HG03460 (cell line): ENCODE results near the gene KCNQ1.

Experiments used
- ATAC-seq: cut with Tn5 transposase; IDR thresholded peaks from one replicate; pipeline ENCODE4 v1.9.1; 2021; ENCODE audit not compliant: unreplicated experiment

KCNQ1 gene

DNA sequence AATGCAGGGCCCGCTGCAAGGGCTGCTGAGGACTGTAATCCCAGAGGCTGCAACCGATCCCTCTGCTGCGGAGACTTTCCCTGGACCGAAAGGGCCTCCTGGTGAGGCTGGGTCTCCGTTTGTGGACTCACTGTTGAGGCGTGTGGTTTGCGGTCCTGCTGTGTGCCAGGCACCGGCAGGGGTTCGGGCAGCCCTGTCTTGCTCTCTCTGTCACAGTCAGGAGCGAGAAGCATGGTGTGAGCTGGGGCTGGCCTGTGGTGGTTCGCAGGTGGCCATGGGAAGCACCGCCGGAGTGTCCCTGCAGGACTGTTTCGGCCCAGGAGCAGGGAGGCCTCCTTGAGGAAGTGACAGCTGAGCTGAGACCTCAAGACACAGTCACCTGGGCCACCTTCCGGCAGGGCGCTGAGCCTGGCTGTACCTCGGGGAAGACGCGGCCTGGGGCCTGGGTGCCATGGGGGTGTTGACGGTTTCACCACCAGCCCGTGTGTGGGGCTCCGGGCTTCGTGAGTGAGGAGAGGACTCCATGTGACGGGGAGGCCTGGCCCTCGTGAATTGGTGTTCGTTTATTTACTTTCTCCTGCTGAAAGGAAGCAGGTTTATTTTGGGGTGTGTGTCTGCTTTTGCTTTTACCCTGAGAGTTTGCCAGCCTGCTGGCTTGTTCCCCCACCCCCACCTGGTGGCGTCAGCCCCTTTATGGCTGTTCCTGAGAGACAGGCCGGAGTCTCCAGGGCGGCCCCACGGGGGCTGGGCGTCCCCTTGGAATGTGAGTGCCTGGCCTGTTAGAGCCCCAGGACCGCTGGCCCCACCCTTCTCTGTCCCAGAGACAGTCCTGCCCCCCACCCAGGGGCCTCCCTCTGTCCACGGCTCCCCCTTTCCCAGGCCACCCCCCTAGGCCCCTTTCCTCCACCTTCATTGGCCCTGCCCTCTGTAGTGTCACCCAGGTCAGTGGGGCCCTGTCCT is 132.5 kb downstream of the KCNQ1 start:
- no peak for ATAC-seq

DNA sequence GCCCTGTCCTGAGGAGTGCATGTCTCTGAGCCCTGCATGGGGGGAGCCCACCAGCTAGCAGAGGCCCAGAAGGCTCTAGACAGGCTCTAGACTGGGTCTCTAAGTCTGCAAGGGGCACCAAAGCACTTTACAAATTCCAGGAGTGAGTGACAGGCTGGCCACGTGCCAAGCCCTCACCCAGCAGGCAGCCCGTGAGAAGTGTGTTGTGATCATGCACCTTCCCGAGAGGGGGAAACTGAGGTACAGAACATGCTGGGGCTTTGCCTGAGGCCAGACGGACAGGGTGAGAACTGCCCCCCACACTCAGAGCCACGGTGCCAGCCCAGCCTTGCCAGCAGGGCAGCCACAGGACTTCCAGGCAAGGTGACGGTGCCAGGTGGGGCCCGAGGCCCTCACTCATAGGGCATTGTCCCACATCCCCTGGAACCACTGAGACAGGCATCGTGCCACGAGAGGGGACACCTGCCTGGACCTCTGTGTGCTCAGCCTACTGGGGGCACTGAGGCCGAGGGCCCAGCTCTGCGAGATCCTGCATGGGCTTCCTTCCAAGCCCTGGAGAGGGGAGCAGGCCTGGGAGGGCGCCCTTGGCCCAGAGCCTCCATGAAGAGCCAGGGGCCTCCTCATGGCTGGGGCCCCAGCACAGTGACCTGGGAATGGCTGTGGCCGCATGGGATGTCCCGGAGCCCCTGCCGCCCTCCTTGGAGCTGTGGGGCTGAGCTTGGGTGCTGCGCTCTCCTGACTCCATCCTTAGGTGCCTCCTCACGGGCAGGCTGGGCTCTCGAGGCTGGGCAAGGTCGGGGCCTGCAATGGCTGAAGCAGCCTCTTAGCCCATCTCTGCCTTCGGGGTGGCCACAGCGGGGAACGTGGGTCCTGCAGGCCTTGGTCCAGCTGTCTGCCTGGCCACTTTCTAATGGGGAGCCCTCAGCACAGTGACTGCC is 133.5 kb downstream of the KCNQ1 start:
- ATAC-seq, result no peak

DNA sequence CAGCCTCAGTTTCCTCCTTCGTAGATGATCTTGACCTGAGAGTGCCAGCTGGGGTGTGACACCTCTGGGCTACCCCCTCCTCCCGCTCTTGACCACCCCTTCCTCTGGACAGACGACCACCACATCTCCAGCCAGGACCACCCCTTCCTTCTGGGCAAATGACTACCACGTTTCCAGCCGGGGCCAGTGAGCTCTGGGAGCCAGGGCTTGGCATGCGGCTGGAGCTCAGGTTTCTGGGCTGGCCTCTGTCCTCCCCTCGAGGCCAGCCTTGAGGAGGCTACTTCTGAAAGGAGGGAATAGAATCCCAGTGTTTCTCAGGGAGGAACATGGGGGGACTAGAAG is 134.1 kb downstream of the KCNQ1 start:
- no peak for ATAC-seq

DNA sequence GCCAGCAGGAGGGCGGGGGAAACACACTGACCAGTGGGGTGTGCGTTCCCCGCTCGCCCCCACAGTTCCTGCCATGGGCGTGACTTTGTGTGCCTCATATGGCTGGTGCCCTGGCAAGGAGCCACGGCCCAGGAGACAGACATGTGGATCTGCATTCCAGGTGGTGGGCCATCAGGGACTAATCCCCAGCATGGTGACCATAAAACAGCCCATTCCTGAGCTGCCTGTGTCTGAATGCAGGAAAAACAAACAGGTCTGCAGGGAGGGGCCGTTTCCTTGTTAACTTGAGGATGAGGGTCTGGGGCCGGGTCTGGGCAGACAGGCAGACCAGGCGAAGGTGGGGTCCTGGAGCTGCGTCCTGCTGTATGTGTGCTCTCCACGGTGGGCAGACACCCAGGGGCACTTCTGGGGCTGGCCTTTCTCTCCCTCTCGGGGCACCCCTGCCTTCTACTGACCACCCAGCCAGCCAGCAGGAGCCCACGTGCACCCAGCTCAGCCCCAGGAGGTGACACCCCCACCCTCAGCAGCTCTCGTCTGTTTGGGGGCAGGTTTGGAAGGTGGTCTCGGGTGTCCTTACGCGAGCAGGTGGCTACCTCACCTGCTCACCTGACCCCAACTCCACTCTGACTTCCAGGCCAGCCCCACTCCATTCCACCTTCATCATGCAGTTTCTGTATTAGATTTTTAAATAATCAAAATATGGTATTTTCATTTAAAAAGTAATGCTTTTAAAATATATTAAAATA is 134.7 kb downstream of the KCNQ1 start:
- no peak for ATAC-seq

DNA sequence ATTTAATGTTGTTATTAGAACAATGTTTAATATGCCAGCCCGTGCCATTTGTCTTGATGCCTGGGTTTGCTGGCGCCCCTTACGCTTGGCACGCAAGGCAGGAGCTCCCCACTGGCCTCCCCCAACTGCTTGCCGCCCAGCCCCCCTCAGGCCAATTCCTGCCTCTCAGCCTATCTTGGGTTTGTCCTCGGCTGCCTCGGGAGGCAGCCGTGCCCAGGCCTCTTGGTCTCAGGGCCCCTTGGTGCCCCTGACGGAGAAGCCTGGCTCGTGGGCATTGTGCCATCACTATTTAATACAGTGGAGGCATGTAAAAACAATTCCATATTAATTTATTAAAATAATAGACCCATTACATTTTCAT is 135.2 kb downstream of the KCNQ1 start:
- no peak for ATAC-seq

DNA sequence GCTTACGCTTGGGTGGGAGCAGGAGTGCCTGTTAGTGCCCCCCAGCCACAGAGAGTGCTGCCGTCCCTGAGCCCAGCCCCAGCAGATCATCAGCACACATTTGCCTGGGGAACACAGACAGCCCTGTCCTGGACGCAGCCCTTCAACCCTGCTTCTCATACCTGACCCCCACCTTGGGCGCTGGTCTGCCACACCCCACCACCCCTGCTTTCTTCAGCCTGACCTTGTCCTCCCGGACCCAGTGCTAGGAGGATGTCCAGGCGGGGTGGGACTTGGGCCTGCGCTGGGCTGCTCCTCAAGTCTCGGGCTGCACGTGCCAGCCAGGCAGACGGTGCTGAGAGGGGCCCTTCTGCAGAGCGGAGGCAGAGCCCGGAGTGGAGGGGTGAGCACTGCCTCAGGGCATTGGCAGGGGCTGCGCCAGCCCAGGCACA is 135.8 kb downstream of the KCNQ1 start:
- no peak for ATAC-seq

DNA sequence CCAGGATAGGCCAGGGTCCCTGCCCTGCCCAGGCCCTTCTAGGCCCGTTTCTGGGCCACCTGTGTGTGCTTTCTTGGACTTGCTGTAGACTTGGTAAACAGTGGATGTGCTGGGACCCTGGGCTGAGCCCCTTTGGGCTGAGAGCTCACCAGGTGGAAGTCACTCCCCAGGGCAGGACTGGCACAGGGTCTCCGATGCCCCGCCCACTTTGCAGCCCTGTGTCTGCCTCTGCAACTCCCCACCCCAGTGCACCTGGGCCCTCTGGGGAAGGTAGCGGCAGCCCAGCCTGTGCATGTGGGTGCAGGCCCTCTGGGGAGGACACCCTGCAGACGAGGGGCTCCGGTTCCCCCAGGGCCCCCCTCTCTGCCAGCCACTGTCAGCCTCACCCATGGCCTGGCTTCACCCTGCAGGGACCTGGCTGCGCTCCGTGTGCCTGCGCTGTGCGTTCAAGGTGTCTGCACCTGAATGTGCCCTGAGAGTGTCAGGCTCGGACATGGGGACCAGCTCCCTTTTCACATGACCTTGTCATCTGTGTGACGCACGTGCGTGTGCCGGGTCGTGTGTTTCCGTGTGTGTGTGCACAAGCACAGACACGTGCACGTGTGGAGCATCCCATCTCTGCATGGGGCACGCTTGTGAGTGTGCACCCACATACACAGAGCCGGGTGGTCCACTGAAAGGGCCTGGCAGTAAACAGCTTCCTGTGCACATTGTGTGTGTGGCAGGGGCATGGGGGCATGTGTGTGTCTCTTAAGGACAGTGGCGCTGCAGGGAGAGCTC is 136.5 kb downstream of the KCNQ1 start:
- ATAC-seq, result no peak

DNA sequence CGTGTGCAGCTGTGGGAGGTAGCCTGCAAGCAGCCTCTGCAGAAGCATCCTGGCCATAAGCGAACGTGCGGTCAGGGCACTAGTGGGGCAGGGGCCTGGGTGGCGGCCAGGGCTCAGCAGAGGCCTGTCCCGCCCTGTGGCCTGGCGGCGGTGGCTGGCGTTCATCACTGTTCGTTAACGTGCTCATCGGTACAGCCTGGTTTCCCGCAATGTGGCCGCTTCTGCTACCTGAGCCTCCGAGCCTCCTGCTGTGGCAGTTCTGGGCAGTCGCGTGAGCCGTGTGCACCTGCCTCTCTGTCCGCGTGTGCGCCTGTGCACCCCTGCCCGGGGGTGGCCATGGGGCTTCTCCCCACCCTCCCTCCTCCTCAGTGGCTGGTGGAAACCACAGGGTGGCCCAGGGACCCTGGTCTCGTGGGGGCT is 137.1 kb downstream of the KCNQ1 start:
- ATAC-seq, result no peak

DNA sequence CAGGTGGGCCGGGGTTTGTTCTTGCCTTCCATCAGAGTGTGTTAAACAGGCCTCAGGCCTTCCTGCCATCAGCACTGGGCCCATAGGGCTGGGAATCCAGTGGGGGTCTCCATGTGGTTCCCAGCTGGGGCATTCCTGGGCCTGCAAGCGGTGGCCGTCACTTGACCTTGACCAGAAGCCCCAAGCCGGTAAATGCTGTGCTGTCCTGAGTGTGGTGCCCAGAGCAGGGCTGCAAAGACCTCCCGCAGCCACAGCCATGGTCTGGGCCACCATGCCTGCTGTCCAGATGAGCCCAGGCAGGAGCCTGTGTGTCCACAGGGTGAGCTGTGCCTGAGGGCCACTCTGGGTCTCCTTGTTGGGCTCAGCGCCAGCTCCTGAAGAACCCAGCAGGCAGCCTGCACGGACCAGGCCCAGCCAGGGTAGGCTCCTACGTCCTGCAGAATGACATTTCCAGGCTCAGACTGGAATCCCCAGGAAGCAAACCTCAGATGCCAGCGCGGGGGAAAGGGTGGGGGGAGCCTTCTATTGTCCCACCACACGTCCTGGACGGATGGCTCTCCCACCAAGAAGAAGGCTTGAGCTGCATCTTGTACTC is 137.6 kb downstream of the KCNQ1 start:
- ATAC-seq, result no peak

DNA sequence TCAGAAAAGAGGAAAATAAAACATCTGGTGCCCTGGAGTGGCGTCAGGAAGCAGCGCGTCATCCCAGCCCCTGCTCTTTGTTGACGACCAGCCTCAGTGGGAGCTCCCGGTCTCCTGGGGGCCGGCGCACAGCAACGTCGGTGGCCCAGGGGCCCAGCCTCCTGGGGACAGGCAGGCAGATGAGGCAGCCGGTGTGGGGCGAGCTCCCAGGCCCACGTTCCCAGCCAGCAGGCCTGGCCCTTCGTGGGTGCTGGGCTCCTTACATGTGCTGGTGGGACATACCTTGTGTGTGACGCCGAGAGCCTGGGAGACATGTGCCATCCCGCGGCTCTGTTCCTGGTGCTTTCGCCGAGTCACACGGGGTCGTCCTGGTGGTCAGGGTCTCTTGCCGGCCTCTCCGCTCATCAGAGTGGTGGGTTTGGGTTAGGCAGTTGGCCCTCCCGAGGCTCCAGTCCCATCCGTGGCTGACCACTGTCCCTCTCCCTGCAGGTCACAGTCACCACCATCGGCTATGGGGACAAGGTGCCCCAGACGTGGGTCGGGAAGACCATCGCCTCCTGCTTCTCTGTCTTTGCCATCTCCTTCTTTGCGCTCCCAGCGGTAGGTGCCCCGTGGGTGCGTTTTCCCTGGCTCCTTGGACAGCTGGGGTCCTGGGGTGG is 138.3 kb downstream of the KCNQ1 start:
- ATAC-seq, result no peak

DNA sequence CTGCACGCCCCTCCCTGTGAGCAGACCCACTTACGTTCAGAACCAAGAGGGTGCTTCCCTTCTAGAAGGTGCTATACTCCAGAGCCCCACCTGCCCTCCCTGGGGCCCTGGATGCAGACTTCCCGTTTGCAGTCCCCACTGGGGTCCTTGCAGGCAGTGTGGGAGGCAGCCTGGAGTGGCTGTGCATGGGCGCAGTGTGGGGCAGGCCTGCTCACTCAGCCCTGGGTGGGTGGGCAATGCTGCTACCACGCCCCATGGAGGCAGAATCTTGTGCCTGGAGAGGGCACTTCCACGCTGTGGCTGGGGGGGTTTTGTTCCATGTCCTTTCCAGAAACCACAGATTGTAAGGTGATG is 138.8 kb downstream of the KCNQ1 start:
- no peak for ATAC-seq

DNA sequence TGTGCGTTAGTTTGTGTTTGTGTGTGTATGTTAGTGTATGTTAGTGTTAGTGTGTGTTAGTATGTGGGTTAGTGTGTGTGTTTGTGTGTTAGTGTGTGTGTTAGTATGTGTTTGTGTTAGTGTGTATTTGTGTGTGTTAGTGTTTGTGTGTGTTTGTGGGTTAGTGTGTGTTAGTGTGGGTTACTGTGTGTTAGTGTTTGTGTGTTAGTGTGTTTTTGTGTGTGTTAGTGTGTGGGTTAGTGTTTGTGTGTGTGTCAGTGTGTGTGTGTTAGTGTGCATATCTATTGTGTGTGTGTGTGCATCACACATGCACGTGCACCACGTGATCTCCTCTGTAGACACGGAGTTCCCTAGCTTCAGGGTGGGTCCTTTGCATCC is 139.6 kb downstream of the KCNQ1 start:
- no peak for ATAC-seq

DNA sequence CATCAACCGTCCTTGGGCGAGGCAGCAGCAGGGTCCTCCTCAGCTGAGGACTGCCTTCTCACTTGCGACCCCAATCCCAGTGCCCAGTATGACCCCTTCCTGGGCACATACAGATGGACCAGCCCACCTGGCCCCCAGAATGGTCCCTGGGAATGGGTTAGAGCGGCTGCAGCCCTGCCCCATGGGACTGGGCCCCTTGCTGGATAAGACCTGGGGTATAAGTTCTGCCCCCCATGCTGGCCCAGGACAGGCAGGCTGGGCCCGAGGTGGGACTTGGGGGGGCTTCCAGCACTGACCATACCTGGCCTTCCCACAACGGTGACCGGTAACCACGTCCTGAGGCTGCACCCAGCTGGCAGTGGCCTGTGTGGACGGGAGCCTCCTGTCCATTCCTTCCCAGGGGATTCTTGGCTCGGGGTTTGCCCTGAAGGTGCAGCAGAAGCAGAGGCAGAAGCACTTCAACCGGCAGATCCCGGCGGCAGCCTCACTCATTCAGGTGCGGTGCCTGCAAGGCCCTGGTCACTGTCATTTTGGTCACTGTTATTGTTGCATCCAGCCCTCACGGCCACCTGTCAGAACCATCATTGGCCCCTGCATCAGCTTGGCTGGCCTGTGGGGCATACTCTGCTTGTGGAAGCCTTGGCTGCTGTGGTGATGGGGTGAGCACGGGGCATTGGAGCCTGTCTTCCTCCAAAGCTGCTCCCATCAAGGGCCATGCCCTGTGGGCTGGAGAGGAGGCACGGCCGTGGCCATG is 140.2 kb downstream of the KCNQ1 start:
- ATAC-seq, result no peak

DNA sequence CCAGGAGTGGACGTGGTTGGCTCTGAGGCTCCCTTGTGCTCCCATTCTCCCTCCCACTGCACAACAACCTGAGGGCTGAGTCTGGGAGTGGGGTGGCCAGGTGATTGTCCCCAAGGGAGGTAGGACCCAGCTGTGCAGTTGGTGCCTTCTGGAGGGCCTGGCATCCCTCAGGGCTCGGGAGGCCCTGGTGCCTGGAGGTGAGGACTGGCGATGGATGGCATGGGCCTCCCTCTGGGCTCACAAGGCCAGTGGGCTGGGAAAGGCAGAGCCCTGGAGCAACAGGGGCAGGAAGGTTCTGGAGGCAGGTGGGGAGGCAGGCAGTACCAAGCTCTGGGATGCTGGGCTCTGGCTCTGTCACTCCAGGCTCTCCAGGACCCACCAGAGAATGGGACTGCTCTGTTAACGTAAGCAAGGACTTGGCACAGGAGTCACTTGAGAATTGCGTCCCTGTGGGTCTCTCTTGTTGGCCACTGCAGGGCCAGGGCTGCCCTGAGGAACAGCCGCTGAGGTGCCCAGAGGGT is 140.8 kb downstream of the KCNQ1 start:
- no peak for ATAC-seq

DNA sequence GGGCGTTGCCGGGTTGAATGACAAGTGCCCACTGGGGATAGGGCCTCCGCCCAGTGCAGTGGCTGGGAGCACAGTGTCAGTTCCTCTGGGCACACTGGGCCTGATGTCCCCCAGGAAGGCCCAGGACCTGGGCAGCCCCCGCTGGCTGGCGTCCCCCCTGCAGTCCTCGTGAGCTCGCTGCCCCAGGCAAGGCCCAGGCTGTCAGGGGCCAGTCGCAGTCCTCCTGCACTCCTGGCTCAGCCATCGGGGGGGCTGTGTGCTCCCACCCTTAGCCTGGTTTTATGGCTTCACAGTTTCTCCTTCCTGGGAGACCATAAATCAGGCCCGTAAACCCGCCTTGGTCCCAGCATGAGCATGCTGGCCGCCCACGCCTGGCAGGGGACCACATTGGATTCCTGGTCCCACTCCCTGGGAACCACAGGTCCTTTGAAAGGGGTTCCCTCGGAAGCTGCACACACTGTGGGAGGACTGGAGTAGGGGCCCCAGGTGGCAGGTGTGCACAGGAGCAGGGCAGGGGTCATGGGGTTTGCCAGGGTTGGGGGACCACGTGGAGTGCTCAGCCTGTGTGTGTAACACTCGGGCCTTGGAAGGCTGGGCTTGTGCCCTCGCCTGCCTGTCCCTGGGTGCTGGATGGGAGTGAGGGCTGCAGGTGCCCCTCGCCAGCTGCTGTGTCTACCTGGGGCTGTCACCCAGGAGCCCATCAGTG is 141.4 kb downstream of the KCNQ1 start:
- no peak for ATAC-seq

DNA sequence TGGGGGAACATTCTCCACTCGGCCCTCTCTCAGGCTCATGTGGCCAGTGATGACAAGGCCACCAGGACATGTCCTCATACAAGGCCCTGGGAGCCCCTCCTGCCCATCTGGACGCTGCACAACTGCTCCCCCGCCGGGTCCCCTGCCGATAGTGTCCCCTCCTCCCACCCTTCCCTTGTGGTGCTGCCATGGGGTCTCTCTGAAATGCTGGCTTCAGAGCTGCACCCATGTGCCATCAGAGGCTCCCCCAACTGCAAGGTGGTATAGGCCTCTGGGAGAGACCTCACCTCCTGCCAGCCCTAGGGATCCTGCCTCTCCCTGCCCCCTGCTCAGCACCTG is 142.0 kb downstream of the KCNQ1 start:
- ATAC-seq, result no peak

DNA sequence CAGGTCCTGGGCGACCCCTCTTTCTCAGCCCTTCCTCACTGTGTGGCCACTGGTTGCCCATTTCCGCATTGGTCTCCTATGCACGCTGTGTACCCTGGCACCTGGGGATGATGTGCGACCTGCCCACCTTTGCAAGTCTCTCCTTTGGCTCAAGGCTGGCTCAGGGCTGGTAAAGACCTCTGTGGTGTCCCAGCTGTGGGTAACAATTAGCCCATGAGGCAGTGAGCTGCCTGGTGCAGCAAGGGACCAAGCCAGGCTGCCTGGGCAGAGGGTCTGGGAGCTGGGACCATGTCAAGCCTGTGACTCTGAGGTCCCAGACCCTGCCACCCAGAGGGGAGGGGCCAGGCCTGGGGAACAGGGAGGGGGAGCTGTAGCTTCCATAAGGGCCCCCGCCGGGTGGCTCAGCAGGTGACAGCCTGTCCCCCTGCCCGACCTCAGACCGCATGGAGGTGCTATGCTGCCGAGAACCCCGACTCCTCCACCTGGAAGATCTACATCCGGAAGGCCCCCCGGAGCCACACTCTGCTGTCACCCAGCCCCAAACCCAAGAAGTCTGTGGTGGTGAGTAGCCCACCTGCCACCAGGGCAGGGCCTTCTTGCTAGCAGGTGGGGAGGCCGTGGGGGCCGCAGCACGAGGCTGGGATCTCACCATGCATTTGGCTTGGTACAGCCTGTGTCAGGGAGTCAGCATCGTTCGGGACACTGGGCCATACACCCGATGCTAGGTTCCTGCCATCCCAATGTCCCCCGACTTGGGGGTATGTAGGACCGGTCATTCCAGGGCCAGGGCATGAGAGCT is 142.5 kb downstream of the KCNQ1 start:
- no peak for ATAC-seq
